GM23338 (cell line): ENCODE measurements around the gene IVL. TPM values are rescaled to one million over a fixed set of nuclear protein-coding genes. Genes with fewer than 3 reads are reported as not detected.

Source experiments
- ATAC-seq: fragments of 200-7000 bp; cut with Tn5 transposase; 3 replicates; pipeline ENCODE4 v1.9.1; 2020
- DNase-seq: peaks from one replicate; pipeline ENCODE4 v3.0.0-alpha.2; 2015; ENCODE audit warnings: low spot score
- H2AFZ ChIP-seq: fragments of 200-600 bp; sonication (generic); 2 replicates; pipeline ENCODE4 v1.8.0; 2016; ENCODE audit warnings: antibody characterized with exemption, mild to moderate bottlenecking, moderate library complexity
- H3F3A ChIP-seq: fragments of 200-600 bp; sonication (generic); replicated peaks from 2 replicates; pipeline ENCODE4 v1.8.0; 2017; ENCODE audit warnings: antibody characterized with exemption, mixed run types, low read depth
- H3K27ac ChIP-seq: fragments of 200-600 bp; sonication (generic); 2 replicates; pipeline ENCODE4 v1.6.1; 2016; ENCODE audit warnings: low read depth
- H3K27me3 ChIP-seq: fragments of 200-600 bp; sonication (generic); 2 replicates; pipeline ENCODE4 v1.8.0; 2016; ENCODE audit warnings: mild to moderate bottlenecking, mixed run types, moderate library complexity; ENCODE audit not compliant: insufficient read depth
- H3K36me3 ChIP-seq: fragments of 200-600 bp; sonication (generic); 2 replicates; pipeline ENCODE4 v1.8.0; 2016; ENCODE audit warnings: mild to moderate bottlenecking; ENCODE audit not compliant: insufficient read depth
- H3K4me1 ChIP-seq: fragments of 200-600 bp; sonication (generic); 2 replicates; pipeline ENCODE4 v1.8.0; 2016; ENCODE audit warnings: mild to moderate bottlenecking, moderate library complexity; ENCODE audit not compliant: insufficient read depth
- H3K4me2 ChIP-seq: fragments of 200-600 bp; sonication (generic); 2 replicates; pipeline ENCODE4 v1.7.1; 2017; ENCODE audit warnings: mixed run types
- H3K4me3 ChIP-seq: fragments of 200-600 bp; sonication (generic); 2 replicates; pipeline ENCODE4 v1.6.1; 2016; ENCODE audit warnings: mixed run types
- H3K79me2 ChIP-seq: fragments of 200-600 bp; sonication (generic); replicated peaks from 2 replicates; pipeline ENCODE4 v1.8.0; 2017; ENCODE audit warnings: mild to moderate bottlenecking; ENCODE audit not compliant: insufficient read depth
- H3K9me2 ChIP-seq: fragments of 200-600 bp; sonication (generic); 2 replicates; pipeline ENCODE4 v1.8.0; 2017; ENCODE audit not compliant: insufficient read depth
- H4K20me1 ChIP-seq: fragments of 200-600 bp; sonication (generic); replicated peaks from 2 replicates; pipeline ENCODE4 v1.8.0; 2017; ENCODE audit warnings: mild to moderate bottlenecking; ENCODE audit not compliant: insufficient read depth
- H3K27ac Mint-ChIP-seq: 2 replicates; pipeline ENCODE4 v1.8.0; 2020; ENCODE audit warnings: inconsistent platforms, mild to moderate bottlenecking, moderate library complexity, mixed read lengths
- H3K27me3 Mint-ChIP-seq: 3 replicates; pipeline ENCODE4 v1.8.0; 2022; ENCODE audit warnings: low read depth, mild to moderate bottlenecking, moderate library complexity, mixed read lengths, inconsistent platforms; ENCODE audit not compliant: insufficient read depth, poor library complexity
- H3K36me3 Mint-ChIP-seq: 3 replicates; pipeline ENCODE4 v1.8.0; 2021; ENCODE audit warnings: low read depth, mild to moderate bottlenecking, inconsistent platforms, moderate library complexity, mixed read lengths
- H3K4me1 Mint-ChIP-seq: 3 replicates; pipeline ENCODE4 v1.8.0; 2020; ENCODE audit warnings: mild to moderate bottlenecking, inconsistent platforms, mixed read lengths
- H3K4me3 Mint-ChIP-seq: 3 replicates; pipeline ENCODE4 v1.8.0; 2021; ENCODE audit warnings: moderate library complexity, mild to moderate bottlenecking, inconsistent platforms, mixed read lengths
- H3K9me3 Mint-ChIP-seq: 3 replicates; pipeline ENCODE4 v1.8.0; 2020; ENCODE audit warnings: moderate library complexity, mild to moderate bottlenecking, inconsistent platforms, mixed read lengths
- CREB1 ChIP-seq: fragments of 250-450 bp; sonication (Bioruptor Pico); IDR thresholded peaks from 2 replicates; pipeline ENCODE4 v1.5.0; 2020; ENCODE audit warnings: low read depth, mild to moderate bottlenecking, moderate library complexity
- EZH2 ChIP-seq: fragments of 200-600 bp; sonication (generic); IDR thresholded peaks from one replicate; pipeline ENCODE4 v1.8.0; 2017; ENCODE audit warnings: antibody characterized with exemption, mild to moderate bottlenecking, low read depth; ENCODE audit not compliant: unreplicated experiment
- EZH2phosphoT487 ChIP-seq: fragments of 200-600 bp; sonication (generic); IDR thresholded peaks from one replicate; pipeline ENCODE4 v1.8.1; 2018; ENCODE audit warnings: antibody characterized with exemption; ENCODE audit not compliant: unreplicated experiment
- JUNB ChIP-seq: IDR thresholded peaks from one replicate; pipeline ENCODE4 v1.6.1; 2016; ENCODE audit warnings: antibody characterized with exemption; ENCODE audit not compliant: unreplicated experiment
- NANOG ChIP-seq: IDR thresholded peaks from 2 replicates; pipeline ENCODE4 v1.6.1; 2016; ENCODE audit warnings: antibody characterized with exemption, borderline replicate concordance
- POLR2AphosphoS5 ChIP-seq: IDR thresholded peaks from 2 replicates; pipeline ENCODE4 v1.6.1; 2016; ENCODE audit warnings: antibody characterized with exemption, low read depth
- STAT1 ChIP-seq: IDR thresholded peaks from one replicate; pipeline ENCODE4 v1.6.1; 2016; ENCODE audit warnings: antibody characterized with exemption; ENCODE audit not compliant: unreplicated experiment
- ZNF114 ChIP-seq: fragments of 250-450 bp; sonication (Bioruptor Pico); IDR thresholded peaks from 2 replicates; pipeline ENCODE4 v1.5.0; 2020; ENCODE audit warnings: mild to moderate bottlenecking, moderate library complexity
- ZNF331 ChIP-seq: fragments of 250-450 bp; sonication (Bioruptor Pico); IDR thresholded peaks from 2 replicates; pipeline ENCODE4 v1.5.0; 2020; ENCODE audit warnings: low read depth, mild to moderate bottlenecking, moderate library complexity
- polyA plus RNA-seq: library from polyadenylated mRNA; unstranded; fragments of >200 nt; fragmentation: Nextera tagmentation; extraction: Ambion mirVana; gene quantifications from 2 replicates; pipeline ENCODE4 v1.2.1, GENCODE V29; 2016
- total RNA-seq: library from RNA; depleted of rRNA; stranded (reverse); fragments of >200 nt; shearing (Covaris generic); gene quantifications from 2 replicates; pipeline ENCODE4 v1.2.3, GENCODE V29; 2014
- TF ChIP-seq, protein P1 (sequence below): fragments of 250-450 bp; sonication (Bioruptor Pico); IDR thresholded peaks from 2 replicates; pipeline ENCODE4 v1.5.0; 2020; ENCODE audit warnings: mild to moderate bottlenecking, moderate library complexity
- TF ChIP-seq, protein P2 (sequence below): IDR thresholded peaks from 2 replicates; pipeline ENCODE4 v1.6.1; 2016; ENCODE audit warnings: antibody characterized with exemption
- TF ChIP-seq, protein P3 (sequence below): IDR thresholded peaks from one replicate; pipeline ENCODE4 v1.6.1; 2018; ENCODE audit warnings: antibody characterized with exemption; ENCODE audit not compliant: unreplicated experiment
- TF ChIP-seq, protein P4 (sequence below), 2 experiments: fragments of 200-600 bp in 1 of 2; sonication (generic) in 1 of 2; conservative IDR thresholded peaks; 2 replicates each; pipeline versions ENCODE4 v1.5.1 to v1.6.1; 2016 to 2017; ENCODE audit warnings: antibody characterized with exemption in 2 of 2, low read depth in 2 of 2, mild to moderate bottlenecking in 2 of 2, moderate library complexity in 1 of 2

IVL gene
- total and polyA plus RNA-seq, 2 experiments from 2014 or later: not detected

DNA sequence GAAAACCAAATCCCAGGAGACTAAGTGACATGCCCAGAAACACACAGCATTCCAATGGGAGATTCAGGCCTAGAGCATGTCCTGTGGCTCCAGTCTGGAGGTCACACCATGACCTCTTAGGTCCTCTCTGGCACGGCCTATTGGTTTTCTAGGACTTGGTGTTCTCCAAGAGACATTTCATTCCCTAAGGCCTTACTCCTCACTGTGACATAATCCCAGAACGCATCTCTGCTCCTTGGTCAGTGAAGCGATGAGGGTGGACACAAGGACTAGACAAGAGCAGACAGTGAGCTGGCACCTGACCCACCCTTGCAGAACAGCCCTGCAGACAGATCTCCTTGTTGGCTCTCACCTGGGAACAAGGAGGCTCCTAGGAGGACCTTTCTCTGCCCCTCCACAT, 860 bp downstream of the IVL start:
- no peaks in the 10 kb centered on the region for H3F3A ChIP-seq
- no peak overlapping the region for H3K4me3 ChIP-seq
- no peaks in the 10 kb centered on the region for H3K9me2 ChIP-seq
- no peaks in the 10 kb centered on the region for H3K36me3 ChIP-seq
- H3K4me3 Mint-ChIP-seq: no peak overlapping the region
- no peak overlapping the region for H3K27ac Mint-ChIP-seq
- H3K4me1 ChIP-seq: no peaks in the 10 kb centered on the region
- no peaks in the 10 kb centered on the region for H4K20me1 ChIP-seq
- no peak for DNase-seq
- no peak for ATAC-seq
- H3K9me3 Mint-ChIP-seq: peaks cover 8% of the 10 kb centered on the region; the same call in 2 of the 3 replicates
- H3K79me2 ChIP-seq: no peaks in the 10 kb centered on the region
- peaks cover 6% of the 10 kb centered on the region for H3K27me3 Mint-ChIP-seq
- no peak overlapping the region for H3K4me2 ChIP-seq
- TF ChIP-seq, protein P1, sequence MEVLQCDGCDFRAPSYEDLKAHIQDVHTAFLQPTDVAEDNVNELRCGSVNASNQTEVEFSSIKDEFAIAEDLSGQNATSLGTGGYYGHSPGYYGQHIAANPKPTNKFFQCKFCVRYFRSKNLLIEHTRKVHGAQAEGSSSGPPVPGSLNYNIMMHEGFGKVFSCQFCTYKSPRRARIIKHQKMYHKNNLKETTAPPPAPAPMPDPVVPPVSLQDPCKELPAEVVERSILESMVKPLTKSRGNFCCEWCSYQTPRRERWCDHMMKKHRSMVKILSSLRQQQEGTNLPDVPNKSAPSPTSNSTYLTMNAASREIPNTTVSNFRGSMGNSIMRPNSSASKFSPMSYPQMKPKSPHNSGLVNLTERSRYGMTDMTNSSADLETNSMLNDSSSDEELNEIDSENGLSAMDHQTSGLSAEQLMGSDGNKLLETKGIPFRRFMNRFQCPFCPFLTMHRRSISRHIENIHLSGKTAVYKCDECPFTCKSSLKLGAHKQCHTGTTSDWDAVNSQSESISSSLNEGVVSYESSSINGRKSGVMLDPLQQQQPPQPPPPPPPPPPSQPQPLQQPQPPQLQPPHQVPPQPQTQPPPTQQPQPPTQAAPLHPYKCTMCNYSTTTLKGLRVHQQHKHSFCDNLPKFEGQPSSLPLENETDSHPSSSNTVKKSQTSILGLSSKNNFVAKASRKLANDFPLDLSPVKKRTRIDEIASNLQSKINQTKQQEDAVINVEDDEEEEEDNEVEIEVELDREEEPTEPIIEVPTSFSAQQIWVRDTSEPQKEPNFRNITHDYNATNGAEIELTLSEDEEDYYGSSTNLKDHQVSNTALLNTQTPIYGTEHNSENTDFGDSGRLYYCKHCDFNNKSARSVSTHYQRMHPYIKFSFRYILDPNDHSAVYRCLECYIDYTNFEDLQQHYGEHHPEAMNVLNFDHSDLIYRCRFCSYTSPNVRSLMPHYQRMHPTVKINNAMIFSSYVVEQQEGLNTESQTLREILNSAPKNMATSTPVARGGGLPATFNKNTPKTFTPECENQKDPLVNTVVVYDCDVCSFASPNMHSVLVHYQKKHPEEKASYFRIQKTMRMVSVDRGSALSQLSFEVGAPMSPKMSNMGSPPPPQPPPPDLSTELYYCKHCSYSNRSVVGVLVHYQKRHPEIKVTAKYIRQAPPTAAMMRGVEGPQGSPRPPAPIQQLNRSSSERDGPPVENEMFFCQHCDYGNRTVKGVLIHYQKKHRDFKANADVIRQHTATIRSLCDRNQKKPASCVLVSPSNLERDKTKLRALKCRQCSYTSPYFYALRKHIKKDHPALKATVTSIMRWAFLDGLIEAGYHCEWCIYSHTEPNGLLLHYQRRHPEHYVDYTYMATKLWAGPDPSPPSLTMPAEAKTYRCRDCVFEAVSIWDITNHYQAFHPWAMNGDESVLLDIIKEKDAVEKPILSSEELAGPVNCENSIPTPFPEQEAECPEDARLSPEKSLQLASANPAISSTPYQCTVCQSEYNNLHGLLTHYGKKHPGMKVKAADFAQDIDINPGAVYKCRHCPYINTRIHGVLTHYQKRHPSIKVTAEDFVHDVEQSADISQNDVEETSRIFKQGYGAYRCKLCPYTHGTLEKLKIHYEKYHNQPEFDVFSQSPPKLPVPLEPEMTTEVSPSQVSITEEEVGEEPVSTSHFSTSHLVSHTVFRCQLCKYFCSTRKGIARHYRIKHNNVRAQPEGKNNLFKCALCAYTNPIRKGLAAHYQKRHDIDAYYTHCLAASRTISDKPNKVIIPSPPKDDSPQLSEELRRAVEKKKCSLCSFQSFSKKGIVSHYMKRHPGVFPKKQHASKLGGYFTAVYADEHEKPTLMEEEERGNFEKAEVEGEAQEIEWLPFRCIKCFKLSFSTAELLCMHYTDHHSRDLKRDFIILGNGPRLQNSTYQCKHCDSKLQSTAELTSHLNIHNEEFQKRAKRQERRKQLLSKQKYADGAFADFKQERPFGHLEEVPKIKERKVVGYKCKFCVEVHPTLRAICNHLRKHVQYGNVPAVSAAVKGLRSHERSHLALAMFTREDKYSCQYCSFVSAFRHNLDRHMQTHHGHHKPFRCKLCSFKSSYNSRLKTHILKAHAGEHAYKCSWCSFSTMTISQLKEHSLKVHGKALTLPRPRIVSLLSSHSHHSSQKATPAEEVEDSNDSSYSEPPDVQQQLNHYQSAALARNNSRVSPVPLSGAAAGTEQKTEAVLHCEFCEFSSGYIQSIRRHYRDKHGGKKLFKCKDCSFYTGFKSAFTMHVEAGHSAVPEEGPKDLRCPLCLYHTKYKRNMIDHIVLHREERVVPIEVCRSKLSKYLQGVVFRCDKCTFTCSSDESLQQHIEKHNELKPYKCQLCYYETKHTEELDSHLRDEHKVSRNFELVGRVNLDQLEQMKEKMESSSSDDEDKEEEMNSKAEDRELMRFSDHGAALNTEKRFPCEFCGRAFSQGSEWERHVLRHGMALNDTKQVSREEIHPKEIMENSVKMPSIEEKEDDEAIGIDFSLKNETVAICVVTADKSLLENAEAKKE (CRISPR knock-in tag): no peak
- TF ChIP-seq ZNF114 (CRISPR knock-in tag) (no peak), POLR2AphosphoS5 (no peak), STAT1 (no peak), EZH2phosphoT487 (no peak), ZNF331 (CRISPR knock-in tag) (no peak), JUNB (no peak), EZH2 (no peak), CREB1 (CRISPR knock-in tag) (no peak), NANOG (no peak)
- TF ChIP-seq, protein P2, sequence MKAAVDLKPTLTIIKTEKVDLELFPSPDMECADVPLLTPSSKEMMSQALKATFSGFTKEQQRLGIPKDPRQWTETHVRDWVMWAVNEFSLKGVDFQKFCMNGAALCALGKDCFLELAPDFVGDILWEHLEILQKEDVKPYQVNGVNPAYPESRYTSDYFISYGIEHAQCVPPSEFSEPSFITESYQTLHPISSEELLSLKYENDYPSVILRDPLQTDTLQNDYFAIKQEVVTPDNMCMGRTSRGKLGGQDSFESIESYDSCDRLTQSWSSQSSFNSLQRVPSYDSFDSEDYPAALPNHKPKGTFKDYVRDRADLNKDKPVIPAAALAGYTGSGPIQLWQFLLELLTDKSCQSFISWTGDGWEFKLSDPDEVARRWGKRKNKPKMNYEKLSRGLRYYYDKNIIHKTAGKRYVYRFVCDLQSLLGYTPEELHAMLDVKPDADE: no peak
- TF ChIP-seq, protein P3, sequence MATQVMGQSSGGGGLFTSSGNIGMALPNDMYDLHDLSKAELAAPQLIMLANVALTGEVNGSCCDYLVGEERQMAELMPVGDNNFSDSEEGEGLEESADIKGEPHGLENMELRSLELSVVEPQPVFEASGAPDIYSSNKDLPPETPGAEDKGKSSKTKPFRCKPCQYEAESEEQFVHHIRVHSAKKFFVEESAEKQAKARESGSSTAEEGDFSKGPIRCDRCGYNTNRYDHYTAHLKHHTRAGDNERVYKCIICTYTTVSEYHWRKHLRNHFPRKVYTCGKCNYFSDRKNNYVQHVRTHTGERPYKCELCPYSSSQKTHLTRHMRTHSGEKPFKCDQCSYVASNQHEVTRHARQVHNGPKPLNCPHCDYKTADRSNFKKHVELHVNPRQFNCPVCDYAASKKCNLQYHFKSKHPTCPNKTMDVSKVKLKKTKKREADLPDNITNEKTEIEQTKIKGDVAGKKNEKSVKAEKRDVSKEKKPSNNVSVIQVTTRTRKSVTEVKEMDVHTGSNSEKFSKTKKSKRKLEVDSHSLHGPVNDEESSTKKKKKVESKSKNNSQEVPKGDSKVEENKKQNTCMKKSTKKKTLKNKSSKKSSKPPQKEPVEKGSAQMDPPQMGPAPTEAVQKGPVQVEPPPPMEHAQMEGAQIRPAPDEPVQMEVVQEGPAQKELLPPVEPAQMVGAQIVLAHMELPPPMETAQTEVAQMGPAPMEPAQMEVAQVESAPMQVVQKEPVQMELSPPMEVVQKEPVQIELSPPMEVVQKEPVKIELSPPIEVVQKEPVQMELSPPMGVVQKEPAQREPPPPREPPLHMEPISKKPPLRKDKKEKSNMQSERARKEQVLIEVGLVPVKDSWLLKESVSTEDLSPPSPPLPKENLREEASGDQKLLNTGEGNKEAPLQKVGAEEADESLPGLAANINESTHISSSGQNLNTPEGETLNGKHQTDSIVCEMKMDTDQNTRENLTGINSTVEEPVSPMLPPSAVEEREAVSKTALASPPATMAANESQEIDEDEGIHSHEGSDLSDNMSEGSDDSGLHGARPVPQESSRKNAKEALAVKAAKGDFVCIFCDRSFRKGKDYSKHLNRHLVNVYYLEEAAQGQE: no peak
- TF ChIP-seq, protein P4, sequence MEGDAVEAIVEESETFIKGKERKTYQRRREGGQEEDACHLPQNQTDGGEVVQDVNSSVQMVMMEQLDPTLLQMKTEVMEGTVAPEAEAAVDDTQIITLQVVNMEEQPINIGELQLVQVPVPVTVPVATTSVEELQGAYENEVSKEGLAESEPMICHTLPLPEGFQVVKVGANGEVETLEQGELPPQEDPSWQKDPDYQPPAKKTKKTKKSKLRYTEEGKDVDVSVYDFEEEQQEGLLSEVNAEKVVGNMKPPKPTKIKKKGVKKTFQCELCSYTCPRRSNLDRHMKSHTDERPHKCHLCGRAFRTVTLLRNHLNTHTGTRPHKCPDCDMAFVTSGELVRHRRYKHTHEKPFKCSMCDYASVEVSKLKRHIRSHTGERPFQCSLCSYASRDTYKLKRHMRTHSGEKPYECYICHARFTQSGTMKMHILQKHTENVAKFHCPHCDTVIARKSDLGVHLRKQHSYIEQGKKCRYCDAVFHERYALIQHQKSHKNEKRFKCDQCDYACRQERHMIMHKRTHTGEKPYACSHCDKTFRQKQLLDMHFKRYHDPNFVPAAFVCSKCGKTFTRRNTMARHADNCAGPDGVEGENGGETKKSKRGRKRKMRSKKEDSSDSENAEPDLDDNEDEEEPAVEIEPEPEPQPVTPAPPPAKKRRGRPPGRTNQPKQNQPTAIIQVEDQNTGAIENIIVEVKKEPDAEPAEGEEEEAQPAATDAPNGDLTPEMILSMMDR (conservative IDR thresholded peaks at IDR 0.05; ENCODE audit: low read depth in 2 of 2): no peak
- no peak overlapping the region for H3K27ac ChIP-seq
- no peak overlapping the region for H2AFZ ChIP-seq
- no peaks in the 10 kb centered on the region for H3K27me3 ChIP-seq
- H3K36me3 Mint-ChIP-seq: peaks cover 5% of the 10 kb centered on the region; the same call in 2 of the 3 replicates
- no peaks in the 10 kb centered on the region; the same call in 2 of the 3 replicates for H3K4me1 Mint-ChIP-seq
